HepG2 (cell line): ENCODE results near the gene STX12. TPM values are rescaled to one million over a fixed set of nuclear protein-coding genes. Genes with fewer than 3 reads are reported as not detected.
A peak's percentile ranks its signal among the peaks of the same experiment; 100 is the strongest.

Source experiments
- AKAP8 ChIP-seq: sonication (generic); formaldehyde crosslinking; IDR thresholded peaks from 2 replicates; pipeline ENCODE4 v1.5.1; 2020; ENCODE audit warnings: mild to moderate bottlenecking, missing genetic modification reagents
- ATF6 ChIP-seq: sonication (generic); formaldehyde crosslinking; conservative IDR thresholded peaks from 2 replicates; pipeline ENCODE4 v1.4.0; 2020; ENCODE audit warnings: missing genetic modification reagents
- DZIP1 ChIP-seq: sonication (generic); formaldehyde crosslinking; IDR thresholded peaks from 2 replicates; pipeline ENCODE4 v1.5.0; 2020; ENCODE audit warnings: mild to moderate bottlenecking, missing genetic modification reagents
- HMGXB3 ChIP-seq: sonication (generic); formaldehyde crosslinking; IDR thresholded peaks from 2 replicates; pipeline ENCODE4 v1.4.0; 2020; ENCODE audit warnings: missing genetic modification reagents, borderline replicate concordance
- HNRNPH1 ChIP-seq: fragments of 200-400 bp; formaldehyde crosslinking; optimal IDR thresholded peaks from 2 replicates; pipeline ENCODE3; 2017; ENCODE audit warnings: mild to moderate bottlenecking, low read depth, low read length
- JUNB ChIP-seq: sonication (generic); formaldehyde crosslinking; IDR thresholded peaks from 2 replicates; pipeline ENCODE4 v1.8.0; 2022; ENCODE audit warnings: missing genetic modification reagents, mild to moderate bottlenecking, borderline replicate concordance
- MBNL3 ChIP-seq: fragments of 250-450 bp; sonication (Bioruptor Pico); conservative IDR thresholded peaks from 2 replicates; pipeline ENCODE4 v1.8.0; 2022; ENCODE audit warnings: mild to moderate bottlenecking, inconsistent platforms
- TP53 ChIP-seq: sonication (generic); formaldehyde crosslinking; conservative IDR thresholded peaks from 2 replicates; pipeline ENCODE4 v1.4.0; 2020; ENCODE audit warnings: missing genetic modification reagents
- ZNF138 ChIP-seq: sonication (generic); formaldehyde crosslinking; IDR thresholded peaks from 2 replicates; pipeline ENCODE4 v1.5.0; 2020; ENCODE audit warnings: mild to moderate bottlenecking, low read depth, missing genetic modification reagents
- ZNF296 ChIP-seq: sonication (generic); formaldehyde crosslinking; conservative IDR thresholded peaks from 2 replicates; pipeline ENCODE4 v1.5.0; 2020; ENCODE audit warnings: mild to moderate bottlenecking, missing genetic modification reagents
- ZNF383 ChIP-seq: sonication (generic); formaldehyde crosslinking; IDR thresholded peaks from 2 replicates; pipeline ENCODE4 v1.4.0; 2020; ENCODE audit warnings: missing genetic modification reagents, mild to moderate bottlenecking, borderline replicate concordance
- ZNF552 ChIP-seq: sonication (generic); formaldehyde crosslinking; IDR thresholded peaks from 2 replicates; pipeline ENCODE4 v1.9.0; 2022; ENCODE audit warnings: missing genetic modification reagents, mild to moderate bottlenecking, borderline replicate concordance
- ZNF597 ChIP-seq: sonication (generic); formaldehyde crosslinking; IDR thresholded peaks from 2 replicates; pipeline ENCODE4 v1.5.0; 2020; ENCODE audit warnings: missing genetic modification reagents
- ZNF619 ChIP-seq: sonication (generic); formaldehyde crosslinking; IDR thresholded peaks from 2 replicates; pipeline ENCODE4 v1.4.0; 2020; ENCODE audit warnings: mild to moderate bottlenecking, missing genetic modification reagents
- ZNF788 ChIP-seq: sonication (generic); formaldehyde crosslinking; IDR thresholded peaks from 2 replicates; pipeline ENCODE4 v1.5.0; 2020; ENCODE audit warnings: mild to moderate bottlenecking, missing genetic modification reagents, borderline replicate concordance
- polyA plus RNA-seq, 8 experiments: library from polyadenylated mRNA; depleted of rRNA in 3 of 8; stranded (reverse) in 7 of 8; unstranded in 1 of 8; fragments of >200 nt; fragmentation: Illumina TruSeq in 4 of 8; extraction: Trizol in 4 of 8; gene quantifications; 2 replicates each; pipeline versions ENCODE4 v1.2.1 to v1.2.3, GENCODE V29; 2011 to 2016; ENCODE audit warnings: low read depth in 4 of 8, missing spikeins in 1 of 8, mixed read lengths in 1 of 8; ENCODE audit not compliant: insufficient read depth in 1 of 8
- total RNA-seq, 5 experiments: library from RNA; depleted of rRNA; stranded (reverse); fragments of >200 nt; fragmentation: Illumina TruSeq; extraction: Trizol; gene quantifications; 2 replicates each; pipeline ENCODE4 v1.2.3, GENCODE V29; 2016; ENCODE audit warnings: low read depth in 1 of 5
- TF ChIP-seq, protein P1 (sequence below): sonication (generic); formaldehyde crosslinking; IDR thresholded peaks from 2 replicates; pipeline ENCODE4 v1.4.0; 2020; ENCODE audit warnings: mild to moderate bottlenecking, missing genetic modification reagents

STX12 gene
- total and polyA plus RNA-seq, 2 of the 13 experiments (the other 11 are each of a cell fraction or from before 2014, with no cell fraction given), result 9.0 to 19.7 TPM

GRCh38 chr1:27772932-27773825 is at the start of gene STX12 (continued):
- TF ChIP-seq HMGXB3 (CRISPR knock-in tag), result no peak
- no peak for TF ChIP-seq ZNF296 (CRISPR knock-in tag)
- TF ChIP-seq ZNF383 (CRISPR knock-in tag), result no peak
- TF ChIP-seq AKAP8, result no peak
- peak; percentile 29; the same call in 1 of the 2 replicates for TF ChIP-seq ZNF788 (CRISPR knock-in tag)
- TF ChIP-seq ZNF138 (CRISPR knock-in tag), result 0 out of 2 replicates have a peak, but pooled peaks have one; percentile 47
- TF ChIP-seq ZNF619 (CRISPR knock-in tag), result peak; percentile 43; the same call in 1 of the 2 replicates
- TF ChIP-seq ATF6, result no peak
- TF ChIP-seq ZNF597, result no peak
- TF ChIP-seq ZNF552 (CRISPR knock-in tag), result no peak
- no peak for TF ChIP-seq MBNL3
- TF ChIP-seq HNRNPH1, result no peak
- TF ChIP-seq TP53 (CRISPR knock-in tag), result no peak
- TF ChIP-seq, protein P1, sequence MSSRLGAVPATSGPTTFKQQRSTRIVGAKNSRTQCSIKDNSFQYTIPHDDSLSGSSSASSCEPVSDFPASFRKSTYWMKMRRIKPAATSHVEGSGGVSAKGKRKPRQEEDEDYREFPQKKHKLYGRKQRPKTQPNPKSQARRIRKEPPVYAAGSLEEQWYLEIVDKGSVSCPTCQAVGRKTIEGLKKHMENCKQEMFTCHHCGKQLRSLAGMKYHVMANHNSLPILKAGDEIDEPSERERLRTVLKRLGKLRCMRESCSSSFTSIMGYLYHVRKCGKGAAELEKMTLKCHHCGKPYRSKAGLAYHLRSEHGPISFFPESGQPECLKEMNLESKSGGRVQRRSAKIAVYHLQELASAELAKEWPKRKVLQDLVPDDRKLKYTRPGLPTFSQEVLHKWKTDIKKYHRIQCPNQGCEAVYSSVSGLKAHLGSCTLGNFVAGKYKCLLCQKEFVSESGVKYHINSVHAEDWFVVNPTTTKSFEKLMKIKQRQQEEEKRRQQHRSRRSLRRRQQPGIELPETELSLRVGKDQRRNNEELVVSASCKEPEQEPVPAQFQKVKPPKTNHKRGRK (CRISPR knock-in tag), result no peak
- TF ChIP-seq DZIP1, result no peak
- TF ChIP-seq JUNB, result no peak
